Body of pancreas (tissue), 4 donors: ENCODE data around the gene TNFAIP8. TPM values are rescaled to one million over a fixed set of nuclear protein-coding genes. Genes with fewer than 3 reads are reported as not detected.

Experiments
- ATAC-seq: fragments of 150-250 bp; one replicate; pipeline ENCODE4 v1.9.1; 2016
- DNase-seq, 4 donors: peaks; one replicate each; pipeline ENCODE4 v3.0.0-alpha.2; 2019
- H3K27ac ChIP-seq, 4 donors: fragments of 200-600 bp; sonication (generic); 1 replicate in 3 of 4; 2 replicates in 1 of 4; pipeline versions ENCODE4 v1.5.1 to v1.6.1; 2016 to 2019; ENCODE audit warnings: mild to moderate bottlenecking in 1 of 4, mixed read lengths in 1 of 4, moderate library complexity in 1 of 4
- H3K27me3 ChIP-seq, 2 donors: fragments of 200-600 bp; sonication (generic); one replicate each; pipeline ENCODE4 v1.6.0; 2016; ENCODE audit warnings: mild to moderate bottlenecking in 1 of 2
- H3K36me3 ChIP-seq, 2 donors: fragments of 200-600 bp; sonication (generic); replicated peaks in 1 of 2; 2 replicates each; pipeline ENCODE4 v1.5.1; 2016; ENCODE audit warnings: low read depth in 2 of 2; ENCODE audit not compliant: insufficient read depth in 1 of 2
- H3K4me1 ChIP-seq: fragments of 200-600 bp; sonication (generic); one replicate; pipeline ENCODE4 v1.6.0; 2016
- H3K4me3 ChIP-seq, 2 donors: fragments of 200-600 bp; sonication (generic); 1 replicate in 1 of 2; 2 replicates in 1 of 2; pipeline ENCODE4 v1.5.1; 2016 to 2019
- H3K9me3 ChIP-seq, 3 donors: fragments of 200-600 bp; sonication (generic); 1 replicate in 2 of 3; 2 replicates in 1 of 3; pipeline ENCODE4 v1.5.1; 2016
- CTCF ChIP-seq, 7 experiments: fragments of 450-650 bp in 4 of 7; fragments of 200-600 bp in 3 of 7; sonication (generic) in 3 of 7; IDR thresholded peaks; one replicate each; pipeline ENCODE4 v1.5.1; 2016 to 2019; ENCODE audit warnings: antibody characterized with exemption in 7 of 7
- POLR2A ChIP-seq, 3 donors: fragments of 450-650 bp; IDR thresholded peaks; one replicate each; pipeline ENCODE4 v1.6.1; 2016; ENCODE audit warnings: antibody characterized with exemption in 3 of 3, mild to moderate bottlenecking in 2 of 3
- WGBS, 2 donors: methylation state at CpG; one replicate each; pipeline ENCODE4 v1.1.5; 2017; 5-methylcytosine and 5-hydroxymethylcytosine counted together
- intact Hi-C: fragments of 100-400 bp; cut with DNase I; formaldehyde crosslinking; loops from one replicate; pipeline ENCODE4 v1.15.1; 2023
- total RNA-seq, 2 donors: library from RNA; depleted of rRNA; stranded (reverse); fragments of >200 nt; gene quantifications; one replicate each; pipeline ENCODE4 v1.1.0, GENCODE V29; 2016

Gene TNFAIP8
- total RNA-seq, 2 donors from 2014 or later: 15.8 to 32.3 TPM

DNA sequence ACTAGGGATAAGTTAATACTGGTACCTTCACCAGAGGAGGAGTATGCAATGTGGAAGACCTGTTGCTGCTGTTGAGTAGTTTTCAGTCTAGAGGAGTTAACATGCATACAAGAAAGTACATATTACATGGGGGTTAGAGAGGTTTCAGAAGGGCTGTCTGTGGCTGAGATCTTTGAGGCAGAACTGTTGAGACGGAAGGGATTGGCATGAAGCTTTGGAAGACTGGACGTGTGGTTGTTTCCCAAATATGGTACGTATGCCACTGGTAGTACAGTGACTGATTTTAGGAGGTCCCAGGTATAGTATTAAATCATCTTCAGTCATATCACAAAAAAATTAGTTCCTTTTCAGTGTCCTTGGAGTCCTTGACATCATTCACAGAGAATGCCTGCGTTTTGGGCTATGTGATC lies 17.6 kb downstream of the TNFAIP8 start:
- no peak for DNase-seq
- TF ChIP-seq POLR2A (IDR thresholded peaks at IDR 0.05) (no peak), CTCF (IDR thresholded peaks at IDR 0.05) (no peak)
- Histone ChIP-seq H3K27ac (no peak overlapping the region), H3K9me3 (no peaks in the 10 kb centered on the region), H3K4me1 (no peaks in the 10 kb centered on the region), H3K4me3 (no peak overlapping the region), H3K36me3 (no peaks in the 10 kb centered on the region), H3K27me3 (no peaks in the 10 kb centered on the region)
- intact Hi-C loops: no loop called here
- no peak for ATAC-seq
- WGBS, 2 donors: 87 to 90% methylated on average over 4 of the region's 4 CpGs

DNA sequence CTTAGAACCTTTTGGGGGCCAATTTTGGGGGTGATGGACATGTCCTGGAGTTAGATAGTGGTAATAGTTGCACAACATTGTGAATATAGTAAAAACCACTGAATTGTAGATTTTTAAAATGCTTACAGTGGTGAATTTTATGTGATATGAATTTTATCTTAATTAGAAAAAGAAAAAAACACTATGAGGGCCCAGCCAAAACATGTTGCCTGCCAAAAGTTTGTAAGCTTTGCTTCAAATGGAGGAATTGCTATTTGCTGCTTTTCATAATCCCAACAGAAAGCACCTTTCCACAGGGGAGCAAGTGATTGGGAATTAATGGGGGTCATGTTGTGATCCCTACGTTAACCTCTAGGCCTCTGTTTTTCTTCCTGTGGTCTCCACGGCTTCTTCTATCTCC lies 19.1 kb downstream of the TNFAIP8 start:
- H3K27me3 ChIP-seq: no peaks in the 10 kb centered on the region
- ATAC-seq: no peak
- no peaks in the 10 kb centered on the region for H3K36me3 ChIP-seq
- intact Hi-C loops: no loop called here
- TF ChIP-seq POLR2A (IDR thresholded peaks at IDR 0.05) (no peak), CTCF (IDR thresholded peaks at IDR 0.05) (no peak)
- no peaks in the 10 kb centered on the region for H3K4me1 ChIP-seq
- WGBS, 2 donors: 85 to 90% methylated on average over 2 of the region's 2 CpGs
- H3K9me3 ChIP-seq: no peaks in the 10 kb centered on the region
- H3K27ac ChIP-seq: no peak overlapping the region
- no peak overlapping the region for H3K4me3 ChIP-seq
- no peak for DNase-seq

GRCh38 chr5:119377066-119377465 lies 21.2 kb downstream of the TNFAIP8 start:
- Histone ChIP-seq H3K27ac (no peak overlapping the region), H3K4me1 (no peaks in the 10 kb centered on the region), H3K27me3 (no peaks in the 10 kb centered on the region), H3K9me3 (no peaks in the 10 kb centered on the region), H3K36me3 (no peaks in the 10 kb centered on the region), H3K4me3 (no peak overlapping the region)
- WGBS, 2 donors: 87 to 89% methylated on average over 1 of the region's 1 CpG
- intact Hi-C loops: no loop called here
- TF ChIP-seq CTCF (IDR thresholded peaks at IDR 0.05): no peak
- TF ChIP-seq POLR2A (IDR thresholded peaks at IDR 0.05): no peak
- ATAC-seq (no peak), DNase-seq (no peak)

- H3K27me3 ChIP-seq: no peaks in the 10 kb centered on the region
- no peak overlapping the region for H3K27ac ChIP-seq
- H3K36me3 ChIP-seq: no peaks in the 10 kb centered on the region
- TF ChIP-seq POLR2A (IDR thresholded peaks at IDR 0.05) (no peak), CTCF (IDR thresholded peaks at IDR 0.05) (no peak)
- H3K4me1 ChIP-seq: no peaks in the 10 kb centered on the region
- DNase-seq (no peak), ATAC-seq (no peak)
- intact Hi-C loops: no loop called here
- no peaks in the 10 kb centered on the region for H3K9me3 ChIP-seq
- H3K4me3 ChIP-seq: no peak overlapping the region
- WGBS, 2 donors: 85 to 92% methylated on average over 3 of the region's 3 CpGs
These were observed 22.4 kb downstream of the TNFAIP8 start for GRCh38 chr5:119378075-119378700.

GRCh38 chr5:119379096-119379495 lies 23.3 kb downstream of the TNFAIP8 start:
- intact Hi-C loops: no loop called here
- H3K9me3 ChIP-seq: no peaks in the 10 kb centered on the region
- H3K27ac ChIP-seq: no peak overlapping the region
- 80 to 83% methylated on average over 2 of the region's 2 CpGs for WGBS, 2 donors
- no peak overlapping the region for H3K4me3 ChIP-seq
- no peaks in the 10 kb centered on the region for H3K27me3 ChIP-seq
- no peaks in the 10 kb centered on the region for H3K36me3 ChIP-seq
- TF ChIP-seq CTCF (IDR thresholded peaks at IDR 0.05) (no peak), POLR2A (IDR thresholded peaks at IDR 0.05) (no peak)
- no peak for ATAC-seq
- DNase-seq: no peak
- no peaks in the 10 kb centered on the region for H3K4me1 ChIP-seq
